Measurements from ENCODE around the gene PIGP. TPM values are rescaled to one million over a fixed set of nuclear protein-coding genes. Genes with fewer than 3 reads are reported as not detected.
"Not testable (repeated sequence)": the region's sequence is repeated elsewhere in the genome, so short reads cannot be mapped to it uniquely, and the experiment has no call there.

The PIGP gene
- total RNA-seq, 1 experiment from 2014 or later, result 25.7 TPM

- H3K4me1 ChIP-seq, result peaks cover 18% of the 10 kb centered on the region; the same call in 1 of the 2 replicates
Measured at GRCh38 chr21:37043818-37044217, 29.1 kb downstream of the PIGP start.

DNA sequence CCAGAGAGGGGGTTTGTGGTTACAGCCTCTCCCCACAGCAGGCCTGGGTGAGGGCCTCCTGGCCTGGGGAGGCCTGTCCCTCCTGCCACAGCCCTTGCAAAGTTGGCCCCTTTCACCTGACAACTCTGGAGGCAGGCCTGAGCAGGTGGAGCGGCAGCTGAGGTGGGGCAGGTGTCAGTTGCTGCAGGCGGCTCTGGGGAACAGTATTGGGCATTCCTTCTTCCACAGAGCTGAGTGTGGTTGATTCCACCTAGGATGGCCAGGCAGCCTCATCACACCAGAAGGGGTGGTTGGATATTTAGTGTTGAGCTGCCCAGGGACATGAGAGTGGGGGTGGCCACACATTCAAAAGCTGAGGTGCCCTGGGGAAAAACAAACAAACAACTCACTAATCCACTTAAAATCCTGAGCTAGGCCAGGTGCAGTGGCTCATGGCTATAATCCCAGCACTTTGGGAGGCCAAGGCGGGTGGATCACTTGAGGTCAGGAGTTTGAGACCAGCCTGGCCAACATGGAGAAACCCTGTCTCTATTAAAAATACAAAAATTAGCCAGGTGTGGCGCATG lies 31.1 kb downstream of the PIGP start:
- H3K4me3 ChIP-seq, result no peak overlapping the region
- no peaks in the 10 kb centered on the region for H3K9me3 ChIP-seq (replicated peaks)
- peaks cover 18% of the 10 kb centered on the region; the same call in 1 of the 2 replicates for H3K4me1 ChIP-seq
- peak; percentile 34 to 62 for DNase-seq
- H3K27ac ChIP-seq, result no peak overlapping the region
- no peaks in the 10 kb centered on the region for H3K36me3 ChIP-seq
- 0 out of 2 replicates have a peak, but pooled peaks cover 3% of the 10 kb centered on the region for H3K27me3 ChIP-seq

More at GRCh38 chr21:37043818-37044217, 29.1 kb downstream of the PIGP start:
- H3K27ac ChIP-seq, result no peak overlapping the region
- no peak overlapping the region for H3K4me3 ChIP-seq
- DNase-seq, result no peak
- no peaks in the 10 kb centered on the region for H3K9me3 ChIP-seq (replicated peaks)
- 0 out of 2 replicates have a peak, but pooled peaks cover 3% of the 10 kb centered on the region for H3K27me3 ChIP-seq
- no peaks in the 10 kb centered on the region for H3K36me3 ChIP-seq

DNA sequence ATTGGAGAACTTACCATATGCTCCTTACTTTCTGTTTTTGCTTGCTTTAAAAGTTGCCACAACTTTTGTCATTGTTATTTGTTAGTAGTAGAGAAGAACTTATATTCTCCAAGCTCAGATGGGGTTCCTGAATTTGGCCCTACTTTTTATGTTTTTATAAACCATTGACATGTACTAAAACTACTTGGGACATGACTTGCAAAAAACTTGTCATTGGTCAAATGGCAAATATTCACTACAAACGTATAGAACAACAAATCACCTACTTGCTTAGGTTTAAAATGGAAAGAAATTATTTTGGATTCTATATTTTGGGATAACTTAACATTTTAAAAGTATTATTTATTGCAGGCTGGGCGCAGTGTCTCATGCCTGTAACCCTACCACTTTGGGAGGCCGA lies 32.7 kb downstream of the PIGP start:
- DNase-seq, result no peak
- H3K4me1 ChIP-seq, result peaks cover 18% of the 10 kb centered on the region; the same call in 1 of the 2 replicates
- H3K36me3 ChIP-seq, result no peaks in the 10 kb centered on the region
- no peak overlapping the region for H3K4me3 ChIP-seq
- no peak overlapping the region for H3K27ac ChIP-seq
- H3K27me3 ChIP-seq, result 0 out of 2 replicates have a peak, but pooled peaks cover 3% of the 10 kb centered on the region
- H3K9me3 ChIP-seq (replicated peaks), result no peaks in the 10 kb centered on the region

DNA sequence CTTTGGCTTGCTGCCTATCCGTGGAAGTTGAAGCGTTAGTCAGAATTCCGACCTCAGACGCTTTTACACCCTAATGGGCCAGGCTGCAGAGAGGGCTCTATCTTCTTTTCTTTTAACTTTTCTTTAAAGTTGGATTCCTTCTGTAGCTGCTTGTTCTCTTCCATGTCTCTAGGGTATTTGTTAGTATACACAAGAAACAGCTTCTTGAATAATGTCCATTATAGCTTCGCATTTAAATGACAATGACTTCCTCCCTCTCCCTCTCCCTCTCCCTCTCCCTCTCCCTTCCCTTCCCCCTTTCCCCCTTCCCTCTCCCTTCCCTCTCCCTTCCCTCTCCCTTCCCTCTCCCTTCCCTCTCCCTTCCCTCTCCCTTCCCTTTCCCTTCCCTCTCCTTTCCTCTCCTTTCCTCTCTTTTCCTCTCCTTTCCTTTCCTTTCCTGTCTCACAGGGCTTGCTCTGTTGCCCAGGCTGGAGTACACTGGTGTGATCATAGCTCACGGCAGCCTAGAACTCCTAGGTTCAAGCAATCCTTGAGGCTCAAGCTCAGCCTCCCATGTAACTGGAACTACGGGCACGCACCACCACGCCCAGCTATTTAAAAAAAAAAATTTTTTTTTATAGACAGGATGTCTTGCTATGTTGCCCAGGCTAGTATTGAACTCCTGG lies 33.3 kb downstream of the PIGP start:
- Histone ChIP-seq H3K4me3 (no peak overlapping the region), H3K27ac (no peak overlapping the region), H3K27me3 (0 out of 2 replicates have a peak, but pooled peaks cover 3% of the 10 kb centered on the region), H3K36me3 (no peaks in the 10 kb centered on the region), H3K4me1 (peaks cover 18% of the 10 kb centered on the region; the same call in 1 of the 2 replicates), H3K9me3 (replicated peaks) (no peaks in the 10 kb centered on the region)
- no peak for DNase-seq

- no peak overlapping the region for H3K27ac ChIP-seq
- no peak overlapping the region for H3K4me3 ChIP-seq
- no peaks in the 10 kb centered on the region for H3K9me3 ChIP-seq (replicated peaks)
- peaks cover 15% of the 10 kb centered on the region for H3K4me1 ChIP-seq
- H3K36me3 ChIP-seq, result no peaks in the 10 kb centered on the region
- H3K27me3 ChIP-seq, result 0 out of 2 replicates have a peak, but pooled peaks cover 3% of the 10 kb centered on the region
- DNase-seq, result no peak
Measured at GRCh38 chr21:37036177-37036576, 36.7 kb downstream of the PIGP start.

- H3K27ac ChIP-seq; H3K36me3 ChIP-seq; H3K27me3 ChIP-seq; H3K9me3 ChIP-seq (replicated peaks); DNase-seq; H3K4me3 ChIP-seq: not testable (repeated sequence)
- H3K4me1 ChIP-seq, result peaks cover 11% of the 10 kb centered on the region
Measured at GRCh38 chr21:37034394-37034793, 38.5 kb downstream of the PIGP start.

GRCh38 chr21:37032877-37033471 lies 39.9 kb downstream of the PIGP start:
- Histone ChIP-seq H3K27ac (no peak overlapping the region), H3K4me1 (peaks cover 11% of the 10 kb centered on the region), H3K36me3 (no peaks in the 10 kb centered on the region), H3K4me3 (no peak overlapping the region), H3K9me3 (replicated peaks) (no peaks in the 10 kb centered on the region), H3K27me3 (no peaks in the 10 kb centered on the region)
- DNase-seq, result no peak

- Histone ChIP-seq H3K4me1 (peaks cover 11% of the 10 kb centered on the region), H3K36me3 (no peaks in the 10 kb centered on the region), H3K27ac (no peak overlapping the region), H3K9me3 (replicated peaks) (no peaks in the 10 kb centered on the region), H3K4me3 (no peak overlapping the region), H3K27me3 (no peaks in the 10 kb centered on the region)
- DNase-seq, result peak; percentile 24 to 60
Measured at GRCh38 chr21:37032293-37032692, 40.6 kb downstream of the PIGP start.

- Histone ChIP-seq H3K36me3 (no peaks in the 10 kb centered on the region), H3K27me3 (no peaks in the 10 kb centered on the region), H3K4me3 (no peak overlapping the region), H3K27ac (no peak overlapping the region), H3K4me1 (peaks cover 13% of the 10 kb centered on the region), H3K9me3 (replicated peaks) (no peaks in the 10 kb centered on the region)
- DNase-seq, result no peak
Measured at GRCh38 chr21:37030864-37031263, 42.0 kb downstream of the PIGP start.

DNA sequence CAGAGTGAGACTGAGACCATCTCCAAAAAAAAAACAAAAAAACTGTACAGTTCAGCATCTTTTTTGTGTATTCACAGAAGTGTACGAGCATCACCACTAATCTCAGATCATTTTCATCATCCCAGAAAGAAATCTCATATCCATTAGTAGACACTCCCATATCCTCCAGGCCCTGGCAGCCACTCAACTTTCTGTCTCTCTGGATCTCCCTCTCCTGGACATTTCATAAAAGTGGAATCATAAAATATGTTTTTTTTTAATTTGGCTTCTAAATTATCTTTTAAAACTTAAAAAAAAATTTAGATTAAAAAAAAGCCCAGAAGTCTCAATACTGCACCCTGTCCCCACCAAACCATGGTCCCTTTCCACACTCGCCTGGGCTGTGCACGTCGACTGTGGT lies 44.3 kb downstream of the PIGP start:
- H3K27me3 ChIP-seq, result no peaks in the 10 kb centered on the region
- no peaks in the 10 kb centered on the region for H3K36me3 ChIP-seq
- no peak overlapping the region for H3K27ac ChIP-seq
- DNase-seq, result no peak
- no peak overlapping the region for H3K4me3 ChIP-seq
- H3K9me3 ChIP-seq (replicated peaks), result no peaks in the 10 kb centered on the region
- H3K4me1 ChIP-seq, result peaks cover 13% of the 10 kb centered on the region

- Histone ChIP-seq H3K36me3 (no peaks in the 10 kb centered on the region), H3K27ac (no peak overlapping the region), H3K9me3 (replicated peaks) (0 out of 2 replicates have a peak, but pooled peaks cover 2% of the 10 kb centered on the region), H3K4me1 (peaks cover 3% of the 10 kb centered on the region; the same call in 1 of the 2 replicates), H3K27me3 (no peaks in the 10 kb centered on the region), H3K4me3 (no peak overlapping the region)
- DNase-seq, result no peak
Measured at GRCh38 chr21:37026499-37026898, 46.4 kb downstream of the PIGP start.

- H3K27me3 ChIP-seq, result no peaks in the 10 kb centered on the region
- H3K4me1 ChIP-seq, result no peaks in the 10 kb centered on the region
- no peak overlapping the region for H3K27ac ChIP-seq
- no peak overlapping the region for H3K4me3 ChIP-seq
- no peaks in the 10 kb centered on the region for H3K36me3 ChIP-seq
- H3K9me3 ChIP-seq (replicated peaks), result no peaks in the 10 kb centered on the region
- no peak for DNase-seq
Measured at GRCh38 chr21:37017951-37018679, 54.8 kb downstream of the PIGP start.

All from SJCRH30 (cell line).